Uterus (tissue), 4 donors: ENCODE results near the gene KCNE1. TPM values are rescaled to one million over a fixed set of nuclear protein-coding genes. Genes with fewer than 3 reads are reported as not detected.

ENCODE experiments used
- DNase-seq, 2 donors: peaks; one replicate each; pipeline ENCODE4 v3.0.0-alpha.2; 2019 to 2020
- H3K27ac ChIP-seq, 2 donors: fragments of 200-600 bp; sonication (generic); 1 replicate in 1 of 2; 2 replicates in 1 of 2; pipeline ENCODE4 v1.5.1; 2016 to 2018
- H3K27me3 ChIP-seq, 2 donors: fragments of 200-600 bp; sonication (generic); one replicate each; pipeline ENCODE4 v1.5.1; 2018 to 2019; ENCODE audit warnings: control low read depth in 1 of 2
- H3K36me3 ChIP-seq, 2 donors: fragments of 200-600 bp; sonication (generic); one replicate each; pipeline ENCODE4 v1.5.1; 2019; ENCODE audit warnings: control low read depth in 1 of 2
- H3K4me1 ChIP-seq, 2 donors: fragments of 200-600 bp; sonication (generic); one replicate each; pipeline ENCODE4 v1.5.1; 2018 to 2019; ENCODE audit warnings: control low read depth in 1 of 2
- H3K4me3 ChIP-seq, 2 donors: fragments of 200-600 bp; sonication (generic); 1 replicate in 1 of 2; 2 replicates in 1 of 2; pipeline ENCODE4 v1.5.1; 2018 to 2019; ENCODE audit warnings: mild to moderate bottlenecking in 1 of 2
- H3K9me3 ChIP-seq, 2 donors: fragments of 200-600 bp; sonication (generic); one replicate each; pipeline ENCODE4 v1.5.1; 2019; ENCODE audit warnings: control low read depth in 1 of 2
- CTCF ChIP-seq, 4 experiments: fragments of 200-600 bp in 2 of 4; fragments of 450-650 bp in 2 of 4; sonication (generic) in 2 of 4; IDR thresholded peaks; one replicate each; pipeline ENCODE4 v1.5.1; 2016 to 2019; ENCODE audit warnings: antibody characterized with exemption in 4 of 4, mild to moderate bottlenecking in 2 of 4, moderate library complexity in 1 of 4
- POLR2A ChIP-seq, 2 donors: fragments of 450-650 bp; IDR thresholded peaks; one replicate each; pipeline ENCODE4 v1.6.1; 2016; ENCODE audit warnings: antibody characterized with exemption in 2 of 2, mild to moderate bottlenecking in 1 of 2, moderate library complexity in 1 of 2
- intact Hi-C: fragments of 100-400 bp; cut with DNase I; formaldehyde crosslinking; loops from one replicate; pipeline ENCODE4 v1.15.1; 2023; ENCODE audit warnings: low total_unique reads
- total RNA-seq, 4 donors: library from RNA; depleted of rRNA in 3 of 4; stranded (reverse); fragments of >200 nt in 3 of 4; gene quantifications; one replicate each; pipeline versions ENCODE4 v1.1.0 to v1.2.4, GENCODE V29; 2014 to 2023
- donor health status: DM: yes; HTN: yes; CAD: no.

The KCNE1 gene
- total RNA-seq, 4 donors from 2014 or later, result 0.98 to 2.1 (median 1.0) TPM; not detected in 1

- TF ChIP-seq POLR2A (IDR thresholded peaks at IDR 0.05) (no peak), CTCF (IDR thresholded peaks at IDR 0.05) (no peak)
- intact Hi-C loops, result no loop called here
- Histone ChIP-seq H3K27ac (no peak overlapping the region), H3K4me1 (no peaks in the 10 kb centered on the region), H3K36me3 (no peaks in the 10 kb centered on the region), H3K27me3 (no peaks in the 10 kb centered on the region), H3K9me3 (no peaks in the 10 kb centered on the region), H3K4me3 (no peak overlapping the region)
- no peak for DNase-seq
Observed at GRCh38 chr21:34536820-34537219, 24.8 kb upstream of the KCNE1 start.

- intact Hi-C loops, result no loop called here
- H3K9me3 ChIP-seq, result no peaks in the 10 kb centered on the region
- H3K27ac ChIP-seq, result no peak overlapping the region
- no peak for DNase-seq
- no peaks in the 10 kb centered on the region for H3K36me3 ChIP-seq
- H3K4me1 ChIP-seq, result no peaks in the 10 kb centered on the region
- no peaks in the 10 kb centered on the region for H3K27me3 ChIP-seq
- no peak for TF ChIP-seq CTCF (IDR thresholded peaks at IDR 0.05)
- TF ChIP-seq POLR2A (IDR thresholded peaks at IDR 0.05), result no peak
- H3K4me3 ChIP-seq, result no peak overlapping the region
Observed at GRCh38 chr21:34536311-34536710, 24.3 kb upstream of the KCNE1 start.

GRCh38 chr21:34535886-34536285 is 23.9 kb upstream of the KCNE1 start:
- no peaks in the 10 kb centered on the region for H3K27me3 ChIP-seq
- H3K4me1 ChIP-seq, result no peaks in the 10 kb centered on the region
- no peaks in the 10 kb centered on the region for H3K36me3 ChIP-seq
- no peak for DNase-seq
- intact Hi-C loops, result no loop called here
- no peak overlapping the region for H3K4me3 ChIP-seq
- H3K9me3 ChIP-seq, result no peaks in the 10 kb centered on the region
- TF ChIP-seq CTCF (IDR thresholded peaks at IDR 0.05), result no peak
- no peak for TF ChIP-seq POLR2A (IDR thresholded peaks at IDR 0.05)
- no peak overlapping the region for H3K27ac ChIP-seq

- TF ChIP-seq CTCF (IDR thresholded peaks at IDR 0.05) (no peak), POLR2A (IDR thresholded peaks at IDR 0.05) (no peak)
- Histone ChIP-seq H3K27me3 (no peaks in the 10 kb centered on the region), H3K36me3 (no peaks in the 10 kb centered on the region), H3K4me1 (no peaks in the 10 kb centered on the region), H3K9me3 (no peaks in the 10 kb centered on the region), H3K4me3 (no peak overlapping the region), H3K27ac (no peak overlapping the region)
- no peak for DNase-seq
- intact Hi-C loops, result no loop called here
Observed at GRCh38 chr21:34534522-34534921, 22.5 kb upstream of the KCNE1 start.

GRCh38 chr21:34533938-34534337 is 21.9 kb upstream of the KCNE1 start:
- TF ChIP-seq POLR2A (IDR thresholded peaks at IDR 0.05) (no peak), CTCF (IDR thresholded peaks at IDR 0.05) (no peak)
- Histone ChIP-seq H3K4me3 (no peak overlapping the region), H3K27ac (no peak overlapping the region), H3K4me1 (no peaks in the 10 kb centered on the region), H3K36me3 (no peaks in the 10 kb centered on the region), H3K9me3 (no peaks in the 10 kb centered on the region), H3K27me3 (no peaks in the 10 kb centered on the region)
- intact Hi-C loops, result no loop called here
- DNase-seq, result no peak
